GM10266 (cell line): ENCODE results near the gene JAG2.

ENCODE experiments used
- DNase-seq: peaks from one replicate; pipeline ENCODE4 v3.0.0; 2012; ENCODE audit errors: extremely low spot score
- TF ChIP-seq, protein P1 (sequence below): IDR thresholded peaks from 2 replicates; pipeline ENCODE4 v1.5.1; 2012; ENCODE audit warnings: mild to moderate bottlenecking, low read depth; ENCODE audit not compliant: control insufficient read depth, insufficient read depth; ENCODE audit errors: missing control alignments

The JAG2 gene

DNA sequence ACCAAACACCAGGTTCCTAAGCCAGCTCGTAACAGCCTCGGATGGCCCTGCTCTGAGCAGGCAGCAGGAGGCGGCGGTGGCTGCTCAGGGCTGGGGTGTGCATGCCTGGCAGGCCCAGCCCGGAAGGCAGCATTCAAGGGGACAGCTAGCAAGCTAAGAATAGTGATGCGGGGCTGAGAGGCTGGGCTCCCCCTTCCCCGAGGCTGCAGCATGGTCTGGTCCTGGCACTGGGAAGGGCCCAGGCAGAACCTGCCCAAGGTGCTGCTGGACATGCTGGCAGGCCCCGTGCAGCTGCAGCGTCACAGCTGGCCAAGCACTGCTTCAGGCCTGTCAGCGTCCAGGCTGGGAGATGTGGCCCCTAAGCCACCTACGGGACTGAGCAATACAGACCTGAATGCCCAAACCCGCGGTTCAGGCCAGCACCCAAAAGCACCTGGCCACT lies 38.9 kb upstream of the JAG2 start:
- TF ChIP-seq, protein P1, sequence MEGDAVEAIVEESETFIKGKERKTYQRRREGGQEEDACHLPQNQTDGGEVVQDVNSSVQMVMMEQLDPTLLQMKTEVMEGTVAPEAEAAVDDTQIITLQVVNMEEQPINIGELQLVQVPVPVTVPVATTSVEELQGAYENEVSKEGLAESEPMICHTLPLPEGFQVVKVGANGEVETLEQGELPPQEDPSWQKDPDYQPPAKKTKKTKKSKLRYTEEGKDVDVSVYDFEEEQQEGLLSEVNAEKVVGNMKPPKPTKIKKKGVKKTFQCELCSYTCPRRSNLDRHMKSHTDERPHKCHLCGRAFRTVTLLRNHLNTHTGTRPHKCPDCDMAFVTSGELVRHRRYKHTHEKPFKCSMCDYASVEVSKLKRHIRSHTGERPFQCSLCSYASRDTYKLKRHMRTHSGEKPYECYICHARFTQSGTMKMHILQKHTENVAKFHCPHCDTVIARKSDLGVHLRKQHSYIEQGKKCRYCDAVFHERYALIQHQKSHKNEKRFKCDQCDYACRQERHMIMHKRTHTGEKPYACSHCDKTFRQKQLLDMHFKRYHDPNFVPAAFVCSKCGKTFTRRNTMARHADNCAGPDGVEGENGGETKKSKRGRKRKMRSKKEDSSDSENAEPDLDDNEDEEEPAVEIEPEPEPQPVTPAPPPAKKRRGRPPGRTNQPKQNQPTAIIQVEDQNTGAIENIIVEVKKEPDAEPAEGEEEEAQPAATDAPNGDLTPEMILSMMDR, result no peak
- no peak for DNase-seq

DNA sequence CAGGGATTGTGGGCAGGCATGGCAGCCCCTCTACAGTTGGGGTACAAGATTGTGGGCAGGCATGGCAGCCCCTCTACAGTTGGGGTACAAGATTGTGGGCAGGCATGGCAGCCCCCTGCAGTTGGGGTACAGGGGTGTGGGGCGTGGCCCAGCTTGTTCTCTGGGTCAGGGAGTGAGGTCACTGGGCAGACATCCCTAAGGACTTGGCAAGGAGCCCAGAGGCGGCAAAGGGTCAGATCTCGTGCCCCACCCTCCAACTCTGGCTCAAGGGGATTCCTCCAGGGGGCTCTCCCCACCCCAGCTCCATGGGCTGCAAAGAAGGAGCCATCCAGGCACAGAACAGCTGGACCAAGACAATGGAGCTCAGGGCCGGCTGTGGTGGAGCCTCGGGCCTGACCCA lies 38.3 kb upstream of the JAG2 start:
- TF ChIP-seq, protein P1, result no peak
- no peak for DNase-seq

DNA sequence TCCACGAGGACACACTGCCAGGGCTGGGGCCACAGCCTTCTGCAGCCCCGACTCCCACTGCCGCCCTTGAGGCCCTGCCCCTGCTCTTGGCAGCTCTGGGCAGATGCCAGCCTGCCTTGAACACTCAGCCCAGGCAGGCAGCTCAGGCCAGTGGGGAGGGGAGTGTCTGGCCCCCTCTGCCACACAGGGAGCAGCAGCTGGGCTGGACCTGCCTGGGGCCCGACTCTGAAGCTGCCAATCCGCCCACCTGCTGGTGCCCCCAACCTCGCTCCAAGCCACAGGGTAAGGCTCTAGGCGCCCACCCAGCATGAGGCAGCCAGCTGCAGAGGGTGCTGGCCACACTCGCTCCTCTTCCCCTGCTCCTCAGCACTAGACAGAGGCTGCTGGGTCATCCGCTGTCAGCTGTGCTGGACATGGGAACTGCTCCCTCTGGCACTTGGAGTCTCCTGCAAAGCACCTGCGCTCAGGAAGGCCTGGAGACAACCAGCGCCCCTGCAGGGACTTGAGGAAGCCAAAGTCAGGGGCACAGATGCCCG lies 37.2 kb upstream of the JAG2 start:
- no peak for DNase-seq
- TF ChIP-seq, protein P1, result no peak

DNA sequence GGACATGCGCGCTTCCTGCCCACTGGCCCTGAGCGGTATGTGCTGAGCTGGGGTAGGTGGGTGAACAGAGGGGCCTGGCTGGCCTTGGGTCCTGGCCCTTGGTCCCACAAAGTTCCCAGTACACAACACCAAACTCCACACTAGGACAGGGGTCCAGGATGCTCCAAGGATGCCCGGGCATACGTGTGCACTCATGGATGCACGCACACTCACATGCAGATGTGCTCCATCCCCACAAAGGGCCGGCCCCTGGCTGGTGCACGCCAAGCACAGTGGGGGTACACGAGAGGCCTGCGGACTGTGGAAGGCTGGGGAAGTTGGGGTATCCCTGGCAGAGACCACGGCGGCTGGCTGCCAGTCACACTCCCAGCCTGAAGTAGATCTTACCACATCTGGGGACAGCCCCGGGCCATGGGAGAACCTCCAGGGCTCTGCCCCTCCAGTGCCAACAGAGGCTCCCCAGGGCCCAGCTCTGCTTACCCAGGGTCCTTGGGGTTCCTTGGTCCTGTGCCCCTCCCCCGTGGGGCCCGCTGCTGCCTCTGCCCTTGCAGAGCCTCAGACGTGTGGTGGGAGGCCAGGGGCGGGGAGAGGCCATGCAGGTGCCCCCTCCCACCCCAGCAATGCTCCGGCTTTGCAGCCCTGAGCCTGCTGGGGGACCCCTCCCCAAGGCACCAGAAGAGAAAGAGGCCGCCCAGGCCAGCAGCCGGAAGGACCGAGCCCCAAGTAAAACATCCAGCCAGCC lies 36.5 kb upstream of the JAG2 start:
- TF ChIP-seq, protein P1, result no peak
- DNase-seq, result no peak

DNA sequence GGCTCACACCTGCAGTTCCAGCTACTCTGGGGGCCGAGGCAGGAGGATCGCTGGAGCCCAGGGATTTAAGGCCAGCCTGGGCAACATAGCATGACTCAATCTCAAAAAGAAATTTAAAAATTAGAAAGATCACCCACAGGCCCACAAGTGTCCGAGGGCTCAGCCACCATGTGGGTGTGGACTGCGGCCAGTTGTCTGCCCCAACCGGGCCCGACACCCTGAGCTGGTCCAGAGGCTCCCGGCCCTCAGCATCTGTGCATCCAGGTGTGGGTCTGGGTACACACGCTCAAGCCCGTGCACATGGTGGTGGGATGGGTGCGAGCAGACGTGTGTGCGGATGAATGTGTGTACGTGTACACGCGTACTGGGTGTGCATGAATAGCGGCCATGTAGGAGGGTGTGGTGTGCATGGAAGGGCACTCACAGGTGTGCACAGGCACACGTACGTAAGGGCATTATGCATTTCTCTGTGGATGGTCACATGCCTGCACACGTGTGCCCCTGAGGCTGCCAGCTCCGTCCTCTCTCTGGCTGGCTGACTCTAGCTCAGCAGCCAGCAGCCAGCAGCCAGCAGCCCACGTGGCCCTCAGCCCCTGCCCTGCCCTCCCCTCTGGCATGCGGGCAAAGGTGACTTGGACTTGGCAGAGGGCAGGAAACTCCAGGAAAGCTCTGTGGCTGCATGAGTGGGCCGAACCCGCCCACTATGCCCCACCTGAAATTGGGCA lies 35.8 kb upstream of the JAG2 start:
- no peak for DNase-seq
- TF ChIP-seq, protein P1, result no peak

DNA sequence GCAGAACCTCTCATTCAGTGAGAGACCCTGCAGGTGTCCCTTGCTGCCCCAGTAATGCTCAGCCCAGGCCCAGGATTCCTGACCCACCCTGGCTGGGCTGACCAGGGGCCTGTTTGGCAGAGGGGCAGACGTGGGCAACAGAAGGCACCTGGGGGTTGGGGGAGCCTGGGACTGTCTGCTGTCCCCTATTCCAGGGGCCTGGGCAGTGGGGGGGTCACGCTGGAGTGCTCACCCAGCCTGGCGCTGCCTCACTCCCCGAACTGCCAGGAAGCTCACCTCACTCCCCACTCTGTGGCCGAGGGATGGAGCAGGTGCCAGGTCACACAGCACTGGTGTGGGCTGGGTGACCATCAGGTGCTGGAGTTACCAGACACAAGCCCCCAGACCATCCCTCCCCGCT lies 35.1 kb upstream of the JAG2 start:
- DNase-seq, result no peak

More for the DNA sequence above, 35.1 kb upstream of the JAG2 start:
- TF ChIP-seq, protein P1, result no peak
